HepG2 (cell line): Measurements from ENCODE around the gene EEF1E1. TPM values are rescaled to one million over a fixed set of nuclear protein-coding genes. Genes with fewer than 3 reads are reported as not detected.

ENCODE experiments used
- ATAC-seq: fragments of 200-7000 bp; cut with Tn5 transposase; 3 replicates; pipeline ENCODE4 v1.9.1; 2020; ENCODE audit warnings: mild to moderate bottlenecking, moderate library complexity
- BruUV-seq: library from RNA; stranded (reverse); fragments of 400-500 nt; replicated peaks from 2 replicates; lab custom pipeline; 2021; lab: Mats Ljungman, UMichigan
- CTCF ChIA-PET: fragments of 300-600 bp; formaldehyde crosslinking; extraction: SDS; loops from one replicate; lab custom pipeline; 2021; ENCODE audit warnings: low total read pairs, inconsistent platforms, low intra/inter-chr PET ratio; lab: Yijun Ruan, JAX
- POLR2A ChIA-PET: fragments of 350-600 bp; sonication (Branson Sonifier 250); formaldehyde crosslinking; loops from one replicate; lab custom pipeline; 2020; ENCODE audit warnings: antibody characterized with exemption, inconsistent platforms; lab: Yijun Ruan, JAX
- DNase-seq: peaks from one replicate; pipeline ENCODE4 v3.0.0-alpha.2; 2015; ENCODE audit warnings: low spot score
- FAIRE-seq: peaks from 3 replicates; lab custom pipeline; 2011; peaks lifted over from hg19 to GRCh38; lab: Jason Lieb, UNC
- H2AFZ ChIP-seq: one replicate; pipeline ENCODE4 v1.6.1; 2011; ENCODE audit warnings: low read length, inconsistent platforms
- H3K27ac ChIP-seq: fragments of 300-600 bp; 3 replicates; pipeline ENCODE4 v1.8.0; 2011; ENCODE audit warnings: mixed run types, mild to moderate bottlenecking, mixed read lengths, low read length, inconsistent platforms; ENCODE audit not compliant: insufficient read depth; ENCODE audit errors: extremely low read length
- H3K27me3 ChIP-seq, 2 experiments: fragments of 200-600 bp in 1 of 2; 2 replicates in 1 of 2; 3 replicates in 1 of 2; pipeline versions ENCODE4 v1.6.0 to v1.8.0; 2011; ENCODE audit warnings: low read length in 2 of 2, mild to moderate bottlenecking in 2 of 2, moderate library complexity in 2 of 2, inconsistent platforms in 1 of 2; ENCODE audit not compliant: insufficient read depth in 2 of 2, control insufficient read depth in 1 of 2
- H3K36me3 ChIP-seq, 2 experiments: fragments of 200-600 bp in 1 of 2; replicated peaks in 1 of 2; 2 replicates in 1 of 2; 3 replicates in 1 of 2; pipeline versions ENCODE4 v1.5.1 to v1.8.0; 2011; ENCODE audit warnings: low read length in 2 of 2, inconsistent platforms in 1 of 2; ENCODE audit not compliant: insufficient read depth in 2 of 2, control insufficient read depth in 1 of 2
- H3K4me1 ChIP-seq: 2 replicates; pipeline ENCODE4 v1.5.1; 2012; ENCODE audit warnings: low read length, inconsistent platforms; ENCODE audit not compliant: insufficient read depth
- H3K4me2 ChIP-seq: 2 replicates; pipeline ENCODE4 v1.6.0; 2011; ENCODE audit warnings: low read depth, low read length, inconsistent platforms
- H3K4me3 ChIP-seq, 3 experiments: fragments of 200-600 bp in 1 of 3; sonication (generic), shearing (Covaris generic) in 1 of 3; replicated peaks in 1 of 3; 2 replicates each; pipeline ENCODE4 v1.5.1; 2011 to 2016; ENCODE audit warnings: low read length in 3 of 3, inconsistent platforms in 2 of 3, low read depth in 2 of 3, mild to moderate bottlenecking in 2 of 3, control low read depth in 1 of 3, mixed read lengths in 1 of 3; ENCODE audit not compliant: insufficient read depth in 1 of 3
- H3K79me2 ChIP-seq: one replicate; pipeline ENCODE4 v1.6.1; 2011; ENCODE audit warnings: low read length, inconsistent platforms; ENCODE audit not compliant: insufficient read depth
- H3K9ac ChIP-seq: 2 replicates; pipeline ENCODE4 v1.6.0; 2011; ENCODE audit warnings: mild to moderate bottlenecking, low read depth, low read length, inconsistent platforms; ENCODE audit not compliant: insufficient read depth
- H3K9me3 ChIP-seq: 2 replicates; pipeline ENCODE4 v1.5.1; 2012; ENCODE audit warnings: mild to moderate bottlenecking, low read length
- H4K20me1 ChIP-seq: 2 replicates; pipeline ENCODE4 v1.6.0; 2011; ENCODE audit warnings: inconsistent platforms, mild to moderate bottlenecking, low read length, moderate library complexity; ENCODE audit not compliant: insufficient read depth
- BRF2 ChIP-seq: sonication (generic); formaldehyde crosslinking; IDR thresholded peaks from 2 replicates; pipeline ENCODE4 v1.8.1; 2022; ENCODE audit warnings: mild to moderate bottlenecking, missing genetic modification reagents
- MTA1 ChIP-seq: sonication (generic); formaldehyde crosslinking; IDR thresholded peaks from 2 replicates; pipeline ENCODE4 v1.4.0; 2020; ENCODE audit warnings: missing genetic modification reagents, mild to moderate bottlenecking, borderline replicate concordance
- NFATC3 ChIP-seq: sonication (generic); formaldehyde crosslinking; IDR thresholded peaks from 2 replicates; pipeline ENCODE4 v1.5.1; 2020; ENCODE audit warnings: mild to moderate bottlenecking, missing genetic modification reagents
- PAWR ChIP-seq: sonication (generic); formaldehyde crosslinking; IDR thresholded peaks from 2 replicates; pipeline ENCODE4 v1.4.0; 2020; ENCODE audit warnings: missing genetic modification reagents, mild to moderate bottlenecking, borderline replicate concordance
- RAD51 ChIP-seq: fragments of 450-650 bp; IDR thresholded peaks from 2 replicates; pipeline ENCODE4 v1.6.1; 2016; ENCODE audit warnings: borderline replicate concordance
- TAF1 ChIP-seq: sonication (generic); formaldehyde crosslinking; IDR thresholded peaks from 2 replicates; pipeline ENCODE4 v1.4.0; 2020; ENCODE audit warnings: missing genetic modification reagents
- TP53 ChIP-seq: sonication (generic); formaldehyde crosslinking; conservative IDR thresholded peaks from 2 replicates; pipeline ENCODE4 v1.4.0; 2020; ENCODE audit warnings: missing genetic modification reagents
- U2AF2 ChIP-seq: fragments of 200-400 bp; formaldehyde crosslinking; IDR thresholded peaks from 2 replicates; pipeline ENCODE4 v1.6.1; 2017; ENCODE audit warnings: low read depth, mild to moderate bottlenecking, low read length
- ZBTB21 ChIP-seq: sonication (generic); formaldehyde crosslinking; IDR thresholded peaks from 2 replicates; pipeline ENCODE4 v1.4.0; 2020; ENCODE audit warnings: missing genetic modification reagents
- ZBTB7B ChIP-seq: sonication (generic); formaldehyde crosslinking; IDR thresholded peaks from 2 replicates; pipeline ENCODE4 v1.4.0; 2020; ENCODE audit warnings: missing genetic modification reagents
- ZMYM4 ChIP-seq: sonication (generic); formaldehyde crosslinking; IDR thresholded peaks from 2 replicates; pipeline ENCODE4 v1.8.1; 2023; ENCODE audit warnings: mild to moderate bottlenecking, missing genetic modification reagents
- ZNF234 ChIP-seq: sonication (generic); formaldehyde crosslinking; conservative IDR thresholded peaks from 2 replicates; pipeline ENCODE4 v1.5.1; 2020; ENCODE audit warnings: mild to moderate bottlenecking, missing genetic modification reagents
- ZNF510 ChIP-seq: sonication (generic); formaldehyde crosslinking; IDR thresholded peaks from 2 replicates; pipeline ENCODE4 v1.4.0; 2020; ENCODE audit warnings: low read depth, mild to moderate bottlenecking, missing genetic modification reagents
- ZNF547 ChIP-seq: sonication (generic); formaldehyde crosslinking; IDR thresholded peaks from 2 replicates; pipeline ENCODE4 v1.5.1; 2020; ENCODE audit warnings: mild to moderate bottlenecking, missing genetic modification reagents
- ZNF567 ChIP-seq: sonication (generic); formaldehyde crosslinking; IDR thresholded peaks from 2 replicates; pipeline ENCODE4 v1.8.1; 2023; ENCODE audit warnings: mild to moderate bottlenecking, missing genetic modification reagents, borderline replicate concordance
- ZNF788 ChIP-seq: sonication (generic); formaldehyde crosslinking; IDR thresholded peaks from 2 replicates; pipeline ENCODE4 v1.5.0; 2020; ENCODE audit warnings: mild to moderate bottlenecking, missing genetic modification reagents, borderline replicate concordance
- WGBS: methylation state at CpG from one replicate; pipeline ENCODE4 v1.1.6; 2017; ENCODE audit warnings: low lambda C conversion rate; 5-methylcytosine and 5-hydroxymethylcytosine counted together
- in situ Hi-C: cut with HindIII; loops from 2 replicates; pipeline ENCODE4 v1.10.0; 2017; ENCODE audit warnings: low pct_unique_long_range_greater_than_20kb; ENCODE audit not compliant: extremely low pct_ligation_motif_present
- intact Hi-C: fragments of 100-400 bp; cut with micrococcal nuclease; formaldehyde crosslinking; loops from one replicate; pipeline ENCODE4 v1.10.0; 2022; ENCODE audit not compliant: unreplicated experiment
- polyA plus RNA-seq, 8 experiments: library from polyadenylated mRNA; depleted of rRNA in 3 of 8; stranded (reverse) in 7 of 8; unstranded in 1 of 8; fragments of >200 nt; fragmentation: Illumina TruSeq in 4 of 8; extraction: Trizol in 4 of 8; gene quantifications; 2 replicates each; pipeline versions ENCODE4 v1.2.1 to v1.2.3, GENCODE V29; 2011 to 2016; ENCODE audit warnings: low read depth in 4 of 8, missing spikeins in 1 of 8, mixed read lengths in 1 of 8; ENCODE audit not compliant: insufficient read depth in 1 of 8
- total RNA-seq, 5 experiments: library from RNA; depleted of rRNA; stranded (reverse); fragments of >200 nt; fragmentation: Illumina TruSeq; extraction: Trizol; gene quantifications; 2 replicates each; pipeline ENCODE4 v1.2.3, GENCODE V29; 2016; ENCODE audit warnings: low read depth in 1 of 5
- TF ChIP-seq, protein P1 (sequence below): sonication (generic); formaldehyde crosslinking; IDR thresholded peaks from 2 replicates; pipeline ENCODE4 v1.4.0; 2020; ENCODE audit warnings: missing genetic modification reagents

Gene EEF1E1
- total and polyA plus RNA-seq, 2 of the 13 experiments (the other 11 are each of a cell fraction or from before 2014, with no cell fraction given) = 128 to 188 TPM

DNA sequence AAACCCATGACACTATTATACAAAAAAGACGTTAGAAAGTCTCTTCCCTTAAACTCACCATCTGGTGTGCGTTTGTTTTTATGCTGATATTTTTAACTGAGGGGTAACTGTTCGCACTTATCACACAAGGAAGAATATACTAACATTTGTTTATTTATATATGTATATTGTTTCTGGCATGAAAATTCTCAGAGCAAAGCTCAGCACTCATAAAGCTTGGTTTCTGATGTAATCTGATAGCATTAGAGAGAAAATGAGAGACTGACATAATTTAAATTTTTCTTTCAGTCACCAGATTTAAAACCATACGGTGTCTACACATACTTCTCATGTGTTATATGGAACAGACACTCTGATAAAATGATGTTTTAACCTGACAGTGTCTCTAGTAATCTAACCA, 45.1 kb downstream of the EEF1E1 start (continued):
- TF ChIP-seq U2AF2 (no peak), ZNF567 (CRISPR knock-in tag) (no peak), ZBTB7B (no peak), TP53 (CRISPR knock-in tag) (no peak), PAWR (CRISPR knock-in tag) (no peak), BRF2 (CRISPR knock-in tag) (no peak), NFATC3 (no peak), ZNF510 (no peak), RAD51 (no peak)

DNA sequence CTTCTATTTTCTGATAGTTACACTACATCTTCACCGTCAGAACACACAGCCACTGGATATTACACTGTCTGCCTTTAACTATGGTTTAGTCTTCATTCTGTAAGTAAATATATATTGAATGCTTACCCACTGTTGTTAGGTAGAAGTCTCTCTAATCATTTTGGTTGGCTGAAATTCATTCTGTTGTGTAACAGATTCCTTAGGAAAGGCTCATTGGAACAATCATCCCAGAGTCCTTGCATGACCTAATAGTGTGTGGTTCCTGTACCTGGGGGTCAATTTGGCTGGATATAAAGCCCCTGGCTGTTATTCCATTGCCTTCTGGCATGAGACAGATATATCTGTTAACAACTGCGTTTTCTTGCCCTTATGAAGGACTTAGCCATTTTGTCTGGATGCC, 48.1 kb downstream of the EEF1E1 start:
- H3K36me3 ChIP-seq = peaks cover 10 to 47% of the 10 kb centered on the region in 2 experiments
- no peaks in the 10 kb centered on the region for H4K20me1 ChIP-seq
- ChIA-PET CTCF (no interaction called here), POLR2A (no interaction called here)
- in situ Hi-C loops = no loop called here
- 95% methylated on average over 2 of the region's 2 CpGs for WGBS
- no peak overlapping the region for H2AFZ ChIP-seq
- TF ChIP-seq ZBTB21 (CRISPR knock-in tag) (no peak), ZMYM4 (no peak), ZNF788 (CRISPR knock-in tag) (no peak), ZNF547 (CRISPR knock-in tag) (no peak), TAF1 (CRISPR knock-in tag) (no peak), ZNF234 (no peak), MTA1 (CRISPR knock-in tag) (no peak)
- TF ChIP-seq, protein P1, sequence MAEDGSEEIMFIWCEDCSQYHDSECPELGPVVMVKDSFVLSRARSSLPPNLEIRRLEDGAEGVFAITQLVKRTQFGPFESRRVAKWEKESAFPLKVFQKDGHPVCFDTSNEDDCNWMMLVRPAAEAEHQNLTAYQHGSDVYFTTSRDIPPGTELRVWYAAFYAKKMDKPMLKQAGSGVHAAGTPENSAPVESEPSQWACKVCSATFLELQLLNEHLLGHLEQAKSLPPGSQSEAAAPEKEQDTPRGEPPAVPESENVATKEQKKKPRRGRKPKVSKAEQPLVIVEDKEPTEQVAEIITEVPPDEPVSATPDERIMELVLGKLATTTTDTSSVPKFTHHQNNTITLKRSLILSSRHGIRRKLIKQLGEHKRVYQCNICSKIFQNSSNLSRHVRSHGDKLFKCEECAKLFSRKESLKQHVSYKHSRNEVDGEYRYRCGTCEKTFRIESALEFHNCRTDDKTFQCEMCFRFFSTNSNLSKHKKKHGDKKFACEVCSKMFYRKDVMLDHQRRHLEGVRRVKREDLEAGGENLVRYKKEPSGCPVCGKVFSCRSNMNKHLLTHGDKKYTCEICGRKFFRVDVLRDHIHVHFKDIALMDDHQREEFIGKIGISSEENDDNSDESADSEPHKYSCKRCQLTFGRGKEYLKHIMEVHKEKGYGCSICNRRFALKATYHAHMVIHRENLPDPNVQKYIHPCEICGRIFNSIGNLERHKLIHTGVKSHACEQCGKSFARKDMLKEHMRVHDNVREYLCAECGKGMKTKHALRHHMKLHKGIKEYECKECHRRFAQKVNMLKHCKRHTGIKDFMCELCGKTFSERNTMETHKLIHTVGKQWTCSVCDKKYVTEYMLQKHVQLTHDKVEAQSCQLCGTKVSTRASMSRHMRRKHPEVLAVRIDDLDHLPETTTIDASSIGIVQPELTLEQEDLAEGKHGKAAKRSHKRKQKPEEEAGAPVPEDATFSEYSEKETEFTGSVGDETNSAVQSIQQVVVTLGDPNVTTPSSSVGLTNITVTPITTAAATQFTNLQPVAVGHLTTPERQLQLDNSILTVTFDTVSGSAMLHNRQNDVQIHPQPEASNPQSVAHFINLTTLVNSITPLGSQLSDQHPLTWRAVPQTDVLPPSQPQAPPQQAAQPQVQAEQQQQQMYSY (CRISPR knock-in tag) = no peak
- DNase-seq = no peak
- no peak overlapping the region for H3K27ac ChIP-seq
- H3K9me3 ChIP-seq = no peaks in the 10 kb centered on the region
- no peak for ATAC-seq
- H3K27me3 ChIP-seq = no peaks in the 10 kb centered on the region
- no peak overlapping the region for H3K4me2 ChIP-seq
- no peak overlapping the region for H3K4me3 ChIP-seq
- BruUV-seq = no TSS peak
- intact Hi-C loops = no loop called here
- no peak for FAIRE-seq
- H3K79me2 ChIP-seq = no peaks in the 10 kb centered on the region
- no peak overlapping the region for H3K9ac ChIP-seq
- no peaks in the 10 kb centered on the region for H3K4me1 ChIP-seq
